ENCODE measurements around the gene SPC25. TPM values are rescaled to one million over a fixed set of nuclear protein-coding genes. Genes with fewer than 3 reads are reported as not detected.

Gene SPC25
- total RNA-seq, 3 donors from 2014 or later, result 1.0 to 1.1 TPM; not detected in 1

DNA sequence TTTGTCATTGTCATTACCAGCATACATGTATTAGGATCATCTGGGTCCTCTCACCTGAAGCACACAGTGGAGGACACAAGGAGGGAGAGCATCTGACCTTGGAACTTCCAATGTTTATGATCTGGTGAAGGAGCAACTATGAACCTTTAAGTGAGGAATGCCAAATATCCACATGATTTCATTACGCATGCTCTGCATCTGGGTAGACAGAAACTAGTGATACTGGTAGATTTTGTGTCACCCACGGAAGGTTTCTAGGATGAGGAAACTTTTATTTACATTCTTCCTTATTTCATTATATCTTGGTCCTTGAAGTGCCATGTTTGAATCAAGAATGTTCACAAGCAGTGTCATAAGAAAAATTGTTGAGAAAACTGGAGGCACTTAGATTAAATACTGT, 32.1 kb downstream of the SPC25 start:
- H3K27ac ChIP-seq, result no peak overlapping the region
- no peaks in the 10 kb centered on the region for H3K36me3 ChIP-seq
- H3K4me1 ChIP-seq, result no peaks in the 10 kb centered on the region
- intact Hi-C loops (cut with DNase I; ENCODE audit: low total_unique reads), result no loop called here
- TF ChIP-seq POLR2AphosphoS5 (IDR thresholded peaks at IDR 0.05) (no peak), POLR2A (IDR thresholded peaks at IDR 0.05) (no peak)
- TF ChIP-seq, protein P1, sequence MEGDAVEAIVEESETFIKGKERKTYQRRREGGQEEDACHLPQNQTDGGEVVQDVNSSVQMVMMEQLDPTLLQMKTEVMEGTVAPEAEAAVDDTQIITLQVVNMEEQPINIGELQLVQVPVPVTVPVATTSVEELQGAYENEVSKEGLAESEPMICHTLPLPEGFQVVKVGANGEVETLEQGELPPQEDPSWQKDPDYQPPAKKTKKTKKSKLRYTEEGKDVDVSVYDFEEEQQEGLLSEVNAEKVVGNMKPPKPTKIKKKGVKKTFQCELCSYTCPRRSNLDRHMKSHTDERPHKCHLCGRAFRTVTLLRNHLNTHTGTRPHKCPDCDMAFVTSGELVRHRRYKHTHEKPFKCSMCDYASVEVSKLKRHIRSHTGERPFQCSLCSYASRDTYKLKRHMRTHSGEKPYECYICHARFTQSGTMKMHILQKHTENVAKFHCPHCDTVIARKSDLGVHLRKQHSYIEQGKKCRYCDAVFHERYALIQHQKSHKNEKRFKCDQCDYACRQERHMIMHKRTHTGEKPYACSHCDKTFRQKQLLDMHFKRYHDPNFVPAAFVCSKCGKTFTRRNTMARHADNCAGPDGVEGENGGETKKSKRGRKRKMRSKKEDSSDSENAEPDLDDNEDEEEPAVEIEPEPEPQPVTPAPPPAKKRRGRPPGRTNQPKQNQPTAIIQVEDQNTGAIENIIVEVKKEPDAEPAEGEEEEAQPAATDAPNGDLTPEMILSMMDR (IDR thresholded peaks at IDR 0.05), result no peak
- no peak for DNase-seq (ENCODE audit: low spot score in 2 of 2)
- no peaks in the 10 kb centered on the region for H3K9me3 ChIP-seq
- no peak overlapping the region for H3K4me3 ChIP-seq
- no peaks in the 10 kb centered on the region for H3K27me3 ChIP-seq

DNA sequence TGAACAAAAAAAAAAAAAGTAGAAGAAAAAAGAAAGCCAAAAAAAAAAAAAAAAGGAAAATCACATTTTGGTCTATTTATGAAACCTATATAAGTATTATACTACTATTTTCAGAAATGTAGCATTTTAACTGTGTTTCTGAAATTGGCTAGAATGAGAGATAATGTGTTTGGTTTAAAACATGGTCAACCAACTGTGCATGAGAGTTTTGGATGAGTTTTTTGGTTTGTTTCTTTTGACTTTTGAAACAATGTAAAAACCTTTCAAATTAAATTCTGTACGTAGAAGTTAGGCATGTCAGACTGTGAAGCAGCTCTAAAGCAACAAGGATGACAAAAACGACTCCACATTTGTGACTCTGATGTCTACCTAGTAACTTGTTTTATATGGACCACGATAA, 34.6 kb downstream of the SPC25 start:
- DNase-seq (ENCODE audit: low spot score in 2 of 2), result no peak
- Histone ChIP-seq H3K27me3 (no peaks in the 10 kb centered on the region), H3K4me3 (no peak overlapping the region), H3K27ac (no peak overlapping the region), H3K4me1 (no peaks in the 10 kb centered on the region), H3K9me3 (no peaks in the 10 kb centered on the region), H3K36me3 (no peaks in the 10 kb centered on the region)
- intact Hi-C loops (cut with DNase I; ENCODE audit: low total_unique reads), result no loop called here
- TF ChIP-seq, protein P1 (IDR thresholded peaks at IDR 0.05), result no peak
- no peak for TF ChIP-seq POLR2A (IDR thresholded peaks at IDR 0.05)
- no peak for TF ChIP-seq POLR2AphosphoS5 (IDR thresholded peaks at IDR 0.05)

DNA sequence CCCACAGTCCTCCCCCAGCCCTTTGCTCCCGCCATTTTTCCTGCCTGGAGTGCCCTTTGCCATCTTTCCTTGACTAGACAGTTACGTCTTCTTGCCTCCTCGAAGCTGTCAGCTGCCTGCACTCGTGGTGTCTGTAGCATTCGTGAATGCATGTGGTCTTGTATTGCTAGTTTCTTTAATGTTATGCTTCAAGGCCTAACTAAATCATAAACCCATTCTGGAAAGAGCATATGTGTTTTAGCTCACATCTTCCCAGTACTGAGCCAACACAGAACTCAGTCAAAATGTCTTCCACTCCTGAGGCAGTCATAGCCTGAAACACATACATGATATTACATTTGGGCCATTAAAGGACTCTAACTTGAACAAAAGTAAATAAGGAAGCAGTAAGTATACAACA, 35.6 kb downstream of the SPC25 start:
- Histone ChIP-seq H3K36me3 (no peaks in the 10 kb centered on the region), H3K4me3 (no peak overlapping the region), H3K9me3 (no peaks in the 10 kb centered on the region), H3K4me1 (no peaks in the 10 kb centered on the region), H3K27me3 (no peaks in the 10 kb centered on the region), H3K27ac (no peak overlapping the region)
- intact Hi-C loops (cut with DNase I; ENCODE audit: low total_unique reads), result no loop called here
- no peak for DNase-seq (ENCODE audit: low spot score in 2 of 2)
- no peak for TF ChIP-seq POLR2AphosphoS5 (IDR thresholded peaks at IDR 0.05)
- TF ChIP-seq, protein P1 (IDR thresholded peaks at IDR 0.05), result no peak
- TF ChIP-seq POLR2A (IDR thresholded peaks at IDR 0.05), result no peak

DNA sequence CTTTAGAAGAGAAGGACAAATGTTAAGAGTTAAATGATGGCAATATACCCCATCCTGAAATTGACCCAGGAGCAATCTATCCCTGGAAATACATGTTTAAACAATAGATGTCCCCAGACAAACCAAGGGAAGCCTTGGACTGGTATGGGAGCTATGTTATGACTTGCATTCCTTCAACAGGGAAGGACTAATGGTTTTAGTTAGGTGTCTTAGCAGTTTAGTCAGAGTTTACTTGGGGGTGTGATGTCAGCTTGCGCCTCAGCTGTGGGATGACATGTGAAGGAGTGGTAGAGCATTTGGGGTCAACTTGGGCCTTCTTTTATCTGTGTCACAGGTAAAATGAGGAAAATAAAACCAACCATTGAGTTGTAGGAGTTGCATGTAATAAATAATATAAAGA, 36.8 kb downstream of the SPC25 start:
- no peaks in the 10 kb centered on the region for H3K27me3 ChIP-seq
- DNase-seq (ENCODE audit: low spot score in 2 of 2), result no peak
- no peaks in the 10 kb centered on the region for H3K4me1 ChIP-seq
- no peaks in the 10 kb centered on the region for H3K9me3 ChIP-seq
- intact Hi-C loops (cut with DNase I; ENCODE audit: low total_unique reads), result no loop called here
- H3K36me3 ChIP-seq, result no peaks in the 10 kb centered on the region
- H3K27ac ChIP-seq, result no peak overlapping the region
- TF ChIP-seq POLR2AphosphoS5 (IDR thresholded peaks at IDR 0.05), result no peak
- TF ChIP-seq POLR2A (IDR thresholded peaks at IDR 0.05), result no peak
- TF ChIP-seq, protein P1 (IDR thresholded peaks at IDR 0.05), result no peak
- no peak overlapping the region for H3K4me3 ChIP-seq

DNA sequence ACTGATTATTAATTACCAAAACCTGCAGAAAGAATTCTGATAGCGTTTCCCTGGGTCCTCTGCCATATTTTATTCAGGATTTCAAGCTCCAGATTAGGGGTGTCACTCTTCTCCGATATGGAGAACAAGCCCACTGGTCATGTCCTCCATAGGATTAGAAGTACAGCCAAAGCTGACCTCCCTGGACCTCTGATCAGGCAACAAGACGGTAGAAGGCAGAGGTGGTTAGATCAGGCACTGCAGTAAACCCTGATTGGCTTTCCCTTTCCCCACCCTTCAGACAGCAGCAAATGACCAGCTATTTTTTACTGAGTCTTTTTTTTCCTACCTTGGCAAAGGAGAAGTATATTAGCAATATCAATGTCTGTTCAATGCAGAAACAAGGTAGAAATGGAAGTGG, 37.7 kb downstream of the SPC25 start:
- intact Hi-C loops (cut with DNase I; ENCODE audit: low total_unique reads), result no loop called here
- H3K36me3 ChIP-seq, result no peaks in the 10 kb centered on the region
- H3K4me3 ChIP-seq, result no peak overlapping the region
- DNase-seq (ENCODE audit: low spot score in 2 of 2), result no peak
- no peaks in the 10 kb centered on the region for H3K27me3 ChIP-seq
- no peak overlapping the region for H3K27ac ChIP-seq
- no peaks in the 10 kb centered on the region for H3K9me3 ChIP-seq
- TF ChIP-seq POLR2A (IDR thresholded peaks at IDR 0.05), result no peak
- TF ChIP-seq, protein P1 (IDR thresholded peaks at IDR 0.05), result no peak
- no peak for TF ChIP-seq POLR2AphosphoS5 (IDR thresholded peaks at IDR 0.05)
- no peaks in the 10 kb centered on the region for H3K4me1 ChIP-seq

Measured in breast epithelium (tissue), 4 donors.